Chondrocyte (in vitro differentiated cells): ENCODE measurements around the gene TJP2. TPM values are rescaled to one million over a fixed set of nuclear protein-coding genes. Genes with fewer than 3 reads are reported as not detected.

Source experiments
- DNase-seq: peaks from one replicate; pipeline ENCODE4 v3.0.0; 2021; ENCODE audit warnings: mixed read lengths, low spot score
- H3K27ac Mint-ChIP-seq: one replicate; pipeline ENCODE4 v1.8.0; 2021; ENCODE audit warnings: mild to moderate bottlenecking, moderate library complexity, mixed read lengths; ENCODE audit not compliant: unreplicated experiment
- H3K27me3 Mint-ChIP-seq: 2 replicates; pipeline ENCODE4 v1.8.0; 2021; ENCODE audit warnings: low read depth, mixed read lengths
- H3K36me3 Mint-ChIP-seq: 2 replicates; pipeline ENCODE4 v1.8.0; 2021; ENCODE audit warnings: low read depth, mixed read lengths
- H3K4me1 Mint-ChIP-seq: 2 replicates; pipeline ENCODE4 v1.8.0; 2021; ENCODE audit warnings: low read depth, mild to moderate bottlenecking, mixed read lengths
- H3K4me3 Mint-ChIP-seq: one replicate; pipeline ENCODE4 v1.8.0; 2021; ENCODE audit warnings: mild to moderate bottlenecking, moderate library complexity, mixed read lengths; ENCODE audit not compliant: unreplicated experiment
- H3K9me3 Mint-ChIP-seq: 2 replicates; pipeline ENCODE4 v1.8.0; 2021; ENCODE audit warnings: low read depth, mixed read lengths
- CTCF ChIP-seq: fragments of 200-600 bp; sonication (generic); IDR thresholded peaks from 2 replicates; pipeline ENCODE4 v1.5.0; 2021; ENCODE audit warnings: antibody characterized with exemption, mild to moderate bottlenecking, moderate library complexity
- total RNA-seq: library from RNA; stranded (reverse); gene quantifications from 3 replicates; pipeline ENCODE4 v1.2.1, GENCODE V29; 2021

Gene TJP2
- total RNA-seq, 1 donor from 2014 or later = 50.6 TPM

DNA sequence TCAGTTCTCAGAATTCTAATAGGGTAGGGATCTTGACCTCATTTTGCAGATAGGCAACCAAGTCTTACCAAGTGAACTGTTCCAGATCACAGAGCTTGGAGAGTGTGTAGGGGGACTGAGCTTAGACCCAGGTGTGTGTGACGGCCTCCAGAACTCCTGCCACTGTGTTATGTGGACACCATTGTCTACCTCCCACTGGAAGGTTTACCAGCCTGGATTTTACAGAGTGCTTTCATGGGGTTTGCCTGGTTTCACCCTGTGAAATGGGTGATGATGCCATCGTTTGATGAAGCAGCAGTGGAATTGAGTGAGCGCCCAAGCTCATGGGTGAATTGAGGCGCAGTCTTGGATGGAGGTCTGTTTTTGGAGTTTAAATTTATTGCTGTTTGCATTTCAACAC lies 23.6 kb downstream of the TJP2 start:
- H3K4me3 Mint-ChIP-seq = no peak overlapping the region
- no peaks in the 10 kb centered on the region for H3K9me3 Mint-ChIP-seq
- TF ChIP-seq CTCF = no peak
- peaks cover 5% of the 10 kb centered on the region for H3K4me1 Mint-ChIP-seq
- no peak for DNase-seq
- no peak overlapping the region for H3K27ac Mint-ChIP-seq
- peaks cover 3% of the 10 kb centered on the region for H3K36me3 Mint-ChIP-seq
- H3K27me3 Mint-ChIP-seq = no peaks in the 10 kb centered on the region

DNA sequence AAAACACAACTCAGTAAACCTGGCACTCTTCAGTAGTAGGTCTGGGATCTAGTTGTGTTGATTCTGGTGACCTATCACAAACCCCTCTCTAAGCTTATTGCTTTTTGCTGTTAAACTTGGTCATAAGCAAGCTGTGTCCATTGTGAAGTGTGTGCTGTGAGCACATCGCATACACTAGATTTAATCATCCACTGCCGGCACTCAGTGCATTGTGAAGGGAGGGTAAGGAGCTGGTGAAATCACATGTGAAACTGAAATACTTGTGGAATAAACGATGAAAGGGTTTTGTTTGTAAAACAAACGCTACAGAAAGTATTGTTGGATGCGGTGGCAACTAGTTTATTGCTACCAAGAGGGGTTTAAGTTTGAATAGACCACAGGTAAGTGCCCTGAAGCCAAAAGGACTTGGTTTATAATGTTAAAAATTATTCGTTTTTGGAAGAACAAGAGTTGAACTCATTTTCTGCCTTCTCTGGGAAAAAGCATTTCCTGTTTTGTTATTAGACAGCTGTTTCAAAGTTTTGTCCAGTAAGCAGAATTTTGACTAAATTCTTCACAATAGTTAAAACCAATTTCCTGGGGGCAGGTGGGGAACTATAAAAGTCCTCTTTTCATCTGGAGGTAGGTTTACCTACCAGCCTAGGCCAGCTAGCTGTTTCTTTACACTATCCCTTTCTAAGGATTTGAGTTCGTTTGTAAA lies 24.6 kb downstream of the TJP2 start:
- Mint-ChIP-seq H3K4me1 (peaks cover 5% of the 10 kb centered on the region), H3K4me3 (no peak overlapping the region), H3K9me3 (no peaks in the 10 kb centered on the region), H3K27me3 (no peaks in the 10 kb centered on the region), H3K36me3 (peaks cover 3% of the 10 kb centered on the region), H3K27ac (no peak overlapping the region)
- DNase-seq = no peak
- TF ChIP-seq CTCF = no peak

DNA sequence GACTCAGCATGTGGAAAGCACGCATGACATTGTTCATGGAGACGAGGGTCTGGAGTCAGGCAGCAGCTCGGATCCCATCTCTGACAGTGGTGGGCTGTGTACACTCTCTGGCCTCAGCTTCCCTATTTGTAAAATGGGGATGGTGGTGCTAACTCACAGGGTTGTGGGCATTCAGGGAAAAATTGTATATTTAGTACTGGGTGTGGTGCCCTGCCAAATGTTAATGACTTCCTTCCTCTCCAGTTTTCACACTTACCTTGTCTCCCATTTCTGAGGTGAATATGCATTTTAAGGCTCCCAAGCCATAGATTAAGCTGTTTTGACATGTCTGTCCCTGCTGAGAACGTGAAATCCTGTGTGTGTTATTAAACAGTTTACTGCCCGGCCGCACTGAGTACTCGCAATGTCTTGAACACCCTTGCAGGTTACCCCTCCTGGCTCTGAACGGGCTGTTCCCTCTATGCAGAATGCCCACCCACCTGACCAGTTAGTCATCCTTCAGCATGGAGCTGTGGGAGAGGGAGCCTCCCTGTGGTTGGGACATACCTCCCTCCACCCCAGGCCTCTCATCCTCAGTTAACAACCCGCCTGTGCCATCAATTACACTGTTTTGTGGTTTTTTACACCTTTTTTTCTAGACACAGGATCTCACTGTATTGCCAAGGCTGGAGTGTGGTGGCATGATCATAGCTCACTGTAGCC lies 25.8 kb downstream of the TJP2 start:
- H3K36me3 Mint-ChIP-seq = peaks cover 3% of the 10 kb centered on the region
- H3K4me3 Mint-ChIP-seq = no peak overlapping the region
- H3K27ac Mint-ChIP-seq = no peak overlapping the region
- no peaks in the 10 kb centered on the region for H3K9me3 Mint-ChIP-seq
- no peak for DNase-seq
- H3K4me1 Mint-ChIP-seq = peaks cover 13% of the 10 kb centered on the region
- no peaks in the 10 kb centered on the region for H3K27me3 Mint-ChIP-seq
- TF ChIP-seq CTCF = peak; percentile 7

DNA sequence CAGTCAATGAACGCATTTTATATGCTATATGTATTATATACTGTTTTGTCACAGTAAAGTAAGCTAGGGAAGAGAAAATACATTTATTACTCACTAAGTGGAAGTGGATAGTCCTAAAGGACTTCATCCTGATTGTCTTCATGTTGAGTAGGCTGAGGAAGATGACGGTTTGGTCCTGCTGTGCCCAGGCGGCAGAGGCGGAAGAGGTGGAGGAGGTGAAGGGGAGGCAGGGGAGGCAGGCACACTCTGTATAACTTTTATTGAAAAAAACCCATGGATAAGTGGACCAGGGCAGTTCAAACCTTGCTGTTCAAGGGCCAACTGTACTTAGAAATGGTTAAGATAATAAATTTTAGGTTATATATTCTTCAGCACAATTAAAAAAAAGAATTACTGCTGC lies 28.5 kb downstream of the TJP2 start:
- DNase-seq = no peak
- Mint-ChIP-seq H3K27ac (no peak overlapping the region), H3K36me3 (peaks cover 3% of the 10 kb centered on the region), H3K4me1 (peaks cover 18% of the 10 kb centered on the region), H3K4me3 (no peak overlapping the region), H3K9me3 (no peaks in the 10 kb centered on the region), H3K27me3 (no peaks in the 10 kb centered on the region)
- TF ChIP-seq CTCF = no peak

- H3K27me3 Mint-ChIP-seq = no peaks in the 10 kb centered on the region
- no peak overlapping the region for H3K27ac Mint-ChIP-seq
- H3K4me1 Mint-ChIP-seq = peaks cover 18% of the 10 kb centered on the region
- DNase-seq = no peak
- no peaks in the 10 kb centered on the region for H3K9me3 Mint-ChIP-seq
- H3K4me3 Mint-ChIP-seq = no peak overlapping the region
- peaks cover 3% of the 10 kb centered on the region for H3K36me3 Mint-ChIP-seq
- TF ChIP-seq CTCF = no peak
Measured at GRCh38 chr9:69204326-69204725, 30.2 kb downstream of the TJP2 start.
